ENCODE results near the gene AIG1.

AIG1 gene

GRCh38 chr6:143357152-143357551, 296.5 kb downstream of the AIG1 start:
- no peak for DNase-seq (ENCODE audit: low read depth in 2 of 3, low spot score in 1 of 3)

GRCh38 chr6:143357561-143358255, 297.0 kb downstream of the AIG1 start:
- no peak for DNase-seq (ENCODE audit: low read depth in 2 of 3, low spot score in 1 of 3)

GRCh38 chr6:143361536-143362191, 301.0 kb downstream of the AIG1 start:
- DNase-seq (ENCODE audit: low read depth in 2 of 3, low spot score in 1 of 3) = no peak

GRCh38 chr6:143362192-143362558, 301.5 kb downstream of the AIG1 start:
- DNase-seq (ENCODE audit: low read depth in 2 of 3, low spot score in 1 of 3) = no peak

- DNase-seq (ENCODE audit: low read depth in 2 of 3, low spot score in 1 of 3) = no peak
Measured at GRCh38 chr6:143363299-143363698, 302.6 kb downstream of the AIG1 start.

- DNase-seq (ENCODE audit: low read depth in 2 of 3, low spot score in 1 of 3) = peak in 1 of 3 donors; percentile 3
Measured at GRCh38 chr6:143368426-143368825, 307.7 kb downstream of the AIG1 start.

- DNase-seq (ENCODE audit: low read depth in 2 of 3, low spot score in 1 of 3) = no peak
Measured at GRCh38 chr6:143369971-143370370, 309.3 kb downstream of the AIG1 start.

GRCh38 chr6:143370812-143371370, 310.2 kb downstream of the AIG1 start:
- DNase-seq (ENCODE audit: low read depth in 2 of 3, low spot score in 1 of 3) = no peak

GRCh38 chr6:143372199-143372882, 311.7 kb downstream of the AIG1 start:
- DNase-seq (ENCODE audit: low read depth in 2 of 3, low spot score in 1 of 3) = no peak

GRCh38 chr6:143374014-143374413, 313.3 kb downstream of the AIG1 start:
- no peak for DNase-seq (ENCODE audit: low read depth in 2 of 3, low spot score in 1 of 3)

GRCh38 chr6:143375022-143375585, 314.4 kb downstream of the AIG1 start:
- no peak for DNase-seq (ENCODE audit: low read depth in 2 of 3, low spot score in 1 of 3)

- no peak for DNase-seq (ENCODE audit: low read depth in 2 of 3, low spot score in 1 of 3)
Measured at GRCh38 chr6:143376375-143376774, 315.7 kb downstream of the AIG1 start.

- DNase-seq (ENCODE audit: low read depth in 2 of 3, low spot score in 1 of 3) = no peak
Measured at GRCh38 chr6:143376861-143377260, 316.2 kb downstream of the AIG1 start.

GRCh38 chr6:143385636-143386035, 324.9 kb downstream of the AIG1 start:
- DNase-seq (ENCODE audit: low read depth in 2 of 3, low spot score in 1 of 3) = no peak

GRCh38 chr6:143390278-143390677, 329.6 kb downstream of the AIG1 start:
- no peak for DNase-seq (ENCODE audit: low read depth in 2 of 3, low spot score in 1 of 3)
